Measurements from ENCODE around the gene ACBD6. TPM values are rescaled to one million over a fixed set of nuclear protein-coding genes. Genes with fewer than 3 reads are reported as not detected.

The ACBD6 gene
- polyA plus RNA-seq, 3 donors = 68.3 to 84.1 (median 76.7) TPM

DNA sequence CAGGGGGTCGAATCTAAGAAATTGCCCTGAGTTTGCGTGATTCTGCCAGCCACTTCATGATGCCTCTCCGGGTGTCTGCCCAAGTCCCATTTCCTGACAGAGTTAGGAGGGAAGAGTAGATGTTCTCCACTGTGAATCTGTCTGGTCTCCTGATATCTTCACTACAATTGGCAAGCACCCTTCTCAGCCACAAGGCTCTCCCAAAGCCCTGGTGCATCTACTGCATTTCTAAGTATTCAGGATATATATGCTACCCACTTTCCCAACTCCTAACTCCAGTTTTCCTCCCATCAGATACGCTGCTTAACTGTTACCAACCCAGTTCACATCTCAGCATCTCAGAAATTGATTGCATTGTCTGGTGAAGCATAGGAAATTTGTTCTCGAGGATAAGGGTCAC lies 30.5 kb upstream of the ACBD6 start:
- DNase-seq = no peak

GRCh38 chr1:180530501-180530900 lies 28.1 kb upstream of the ACBD6 start:
- DNase-seq = no peak

- DNase-seq = no peak
Observed at GRCh38 chr1:180528868-180529470, 26.6 kb upstream of the ACBD6 start.

DNA sequence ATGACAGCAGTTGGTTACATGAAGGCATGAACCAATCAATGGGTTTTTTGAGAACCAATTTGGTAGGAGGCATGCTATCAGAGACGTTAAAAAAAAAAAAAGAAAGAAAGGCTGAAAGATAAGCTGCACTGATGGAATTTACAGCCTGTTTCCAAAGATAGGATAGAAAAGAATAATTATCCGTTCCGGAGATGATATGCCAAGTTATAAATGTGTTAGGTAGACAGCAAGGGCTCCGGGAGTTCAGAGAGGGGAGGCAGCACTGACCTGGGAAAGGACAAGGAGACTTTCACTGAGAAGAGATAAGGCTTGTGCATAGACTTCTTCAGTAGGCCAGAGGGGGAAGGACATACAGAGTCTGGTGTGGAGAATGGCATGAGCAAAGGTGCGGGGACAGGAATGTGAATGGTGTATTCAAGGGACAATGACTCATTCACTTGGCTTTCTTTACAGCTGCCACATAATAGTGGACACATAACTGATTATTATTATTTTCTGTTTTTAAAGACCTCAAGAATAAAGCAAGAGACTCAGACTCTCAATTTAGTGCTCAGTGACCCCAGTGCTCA lies 24.8 kb upstream of the ACBD6 start:
- no peak for DNase-seq

DNA sequence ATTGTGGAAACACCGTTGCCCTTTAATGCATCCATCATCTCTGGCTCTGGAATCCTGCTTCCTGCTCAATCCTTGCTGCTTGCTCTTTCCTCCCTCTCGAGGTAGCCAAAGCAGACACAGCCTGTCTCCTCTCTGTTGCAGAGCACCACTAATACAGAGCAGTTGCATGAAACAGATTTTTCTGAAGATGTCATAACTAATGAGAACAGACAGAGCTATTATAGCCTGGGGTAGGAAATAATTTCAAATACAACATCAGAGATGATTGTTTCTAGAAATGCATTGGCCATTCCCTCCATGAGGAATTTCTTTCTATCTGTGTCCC lies 23.3 kb upstream of the ACBD6 start:
- DNase-seq = no peak

GRCh38 chr1:180524915-180525714 lies 22.7 kb upstream of the ACBD6 start:
- no peak for DNase-seq

DNA sequence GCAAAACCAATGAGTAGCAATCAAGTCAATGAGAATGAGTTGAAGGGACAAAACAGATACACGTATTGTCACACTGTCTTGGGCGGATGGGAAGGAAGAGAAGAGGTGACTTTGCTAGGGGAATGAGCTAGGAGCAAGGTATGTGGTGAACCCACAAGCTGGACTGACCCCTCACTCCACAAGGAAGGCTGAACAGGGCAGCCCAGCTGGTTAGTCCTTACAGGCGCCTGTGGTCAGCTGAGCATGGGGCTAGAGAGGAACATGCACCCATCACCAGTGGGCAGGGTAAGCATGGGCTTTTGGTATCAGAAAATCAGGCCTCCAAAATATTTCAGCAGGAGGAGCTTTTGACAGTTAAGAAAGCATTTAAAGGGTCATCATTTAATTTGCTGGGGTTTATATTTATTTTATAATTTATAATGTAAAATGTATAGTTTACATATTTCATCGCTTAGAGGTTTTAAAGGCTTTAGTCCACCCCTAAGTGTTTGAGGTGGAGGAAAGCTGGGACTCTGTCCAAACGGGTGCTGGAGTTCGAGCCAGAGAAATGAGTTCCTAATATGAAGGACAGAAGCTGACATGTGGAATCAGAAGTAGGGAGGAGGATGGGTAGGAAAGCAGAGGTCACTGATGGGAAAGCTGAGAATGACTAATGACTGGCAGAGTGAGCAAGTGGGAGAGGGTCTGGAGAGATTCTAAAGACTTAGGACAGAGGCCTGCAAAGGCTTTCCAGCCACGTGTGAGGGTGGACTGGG lies 22.0 kb upstream of the ACBD6 start:
- DNase-seq = no peak

DNA sequence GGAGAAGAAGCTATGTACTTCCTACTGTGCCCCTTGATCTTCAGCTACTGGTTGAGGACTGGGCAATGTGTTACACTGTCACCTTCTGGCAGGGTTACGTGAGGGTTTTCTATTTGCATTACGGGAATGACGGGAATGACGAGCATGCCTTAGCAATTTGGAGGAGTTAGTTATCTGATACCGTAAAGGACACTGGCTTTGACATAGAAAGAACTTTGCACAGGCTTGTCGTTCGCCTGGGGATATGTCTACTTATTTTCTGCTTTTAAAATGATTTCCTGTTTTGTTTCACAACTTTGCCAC lies 19.8 kb upstream of the ACBD6 start:
- DNase-seq = no peak

DNA sequence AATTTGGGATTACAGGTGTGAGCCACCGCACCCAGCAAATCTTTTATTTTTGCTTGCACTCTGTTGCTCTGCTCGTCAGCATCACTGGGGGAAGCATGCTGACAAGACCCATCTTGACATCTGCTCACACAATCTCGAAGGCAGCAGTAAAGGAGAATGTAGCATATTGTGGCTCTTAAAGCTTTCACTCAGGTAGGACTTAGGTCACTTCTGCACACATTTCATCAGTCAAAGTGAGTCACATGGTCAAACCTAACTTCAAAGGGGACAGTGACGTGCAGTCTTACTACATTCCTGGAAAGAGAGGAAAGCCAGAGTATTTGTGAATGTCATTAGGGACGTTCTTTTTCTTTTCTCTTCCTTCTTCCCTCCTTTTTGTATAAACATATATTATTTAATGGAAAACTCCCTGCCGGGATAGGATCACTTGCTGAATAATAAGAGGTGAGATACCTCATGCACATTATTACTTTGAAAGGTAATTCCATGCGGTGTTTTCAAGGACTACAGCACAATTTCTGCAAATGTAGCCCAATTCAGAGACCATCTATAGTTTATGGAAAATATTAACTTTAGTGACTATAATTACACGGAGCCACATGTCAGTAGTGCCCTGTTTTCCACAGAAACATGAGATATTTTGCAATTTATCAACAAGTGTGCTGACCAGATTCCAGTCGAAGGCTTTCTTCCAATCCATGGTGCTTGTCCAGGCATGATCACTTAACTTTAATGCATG lies 19.3 kb upstream of the ACBD6 start:
- DNase-seq = no peak

DNA sequence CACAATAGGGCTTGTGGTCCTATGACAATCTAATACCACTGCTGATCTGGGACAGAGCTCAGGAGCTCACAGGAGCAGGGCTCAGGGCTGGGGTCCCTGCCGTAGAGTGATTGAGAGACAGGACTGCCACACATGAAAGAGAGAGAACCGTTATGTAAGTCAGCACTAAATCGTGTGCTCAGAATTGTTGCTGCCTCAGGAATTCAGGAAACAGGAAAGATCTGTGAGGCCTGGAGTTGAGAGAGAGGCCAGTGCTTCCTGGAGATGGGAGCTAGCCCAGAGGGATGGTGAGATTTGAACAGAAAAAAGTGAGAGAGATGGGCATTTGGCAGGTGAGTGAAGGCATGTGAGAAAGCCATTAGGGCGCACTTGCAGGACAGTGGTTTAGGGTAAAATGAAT lies 17.5 kb upstream of the ACBD6 start:
- no peak for DNase-seq

DNA sequence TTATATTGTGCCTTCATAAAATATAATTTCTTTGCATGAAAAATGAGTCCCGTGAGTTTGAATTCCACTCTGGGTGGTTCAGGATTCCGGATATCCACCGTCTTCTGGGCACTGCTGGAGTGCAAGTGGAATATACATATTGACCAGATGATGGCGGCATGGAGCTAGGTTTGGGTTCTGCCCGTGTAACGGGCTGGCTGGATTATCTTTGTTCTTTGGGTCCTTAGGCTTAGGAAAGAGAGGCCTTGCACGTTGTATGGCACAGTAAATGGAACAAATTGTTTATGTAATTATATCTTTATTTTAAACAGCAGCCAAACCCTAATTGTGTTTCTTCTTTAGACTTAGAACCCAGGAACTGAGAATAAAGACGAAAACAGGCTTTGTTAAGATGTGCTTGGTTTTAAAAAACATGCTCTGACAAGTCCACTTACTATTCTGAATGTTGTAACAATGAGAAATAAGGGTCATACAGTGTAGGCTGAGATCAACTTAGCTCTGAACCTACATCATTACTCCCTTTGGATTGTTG lies 13.5 kb upstream of the ACBD6 start:
- DNase-seq = peak; percentile 78

DNA sequence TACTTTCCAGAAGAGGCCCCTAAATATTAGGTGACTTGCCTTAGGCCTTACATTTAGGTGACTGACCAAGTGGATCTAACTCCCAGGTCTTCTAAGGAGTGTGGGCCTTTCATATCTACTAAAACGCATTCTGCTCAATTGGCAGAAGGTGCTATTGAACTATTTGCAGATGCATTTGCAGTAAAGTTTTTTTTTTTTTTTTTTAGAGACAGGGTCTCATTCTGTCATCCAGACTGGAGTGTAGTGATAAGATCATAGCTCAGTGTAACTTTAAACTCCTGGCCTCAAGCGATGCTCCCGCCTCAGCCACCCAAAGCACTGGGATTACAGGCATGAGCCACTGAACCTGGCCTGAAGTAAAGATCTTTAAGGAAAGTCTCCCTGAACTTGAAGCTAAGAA lies 13.0 kb upstream of the ACBD6 start:
- no peak for DNase-seq

DNA sequence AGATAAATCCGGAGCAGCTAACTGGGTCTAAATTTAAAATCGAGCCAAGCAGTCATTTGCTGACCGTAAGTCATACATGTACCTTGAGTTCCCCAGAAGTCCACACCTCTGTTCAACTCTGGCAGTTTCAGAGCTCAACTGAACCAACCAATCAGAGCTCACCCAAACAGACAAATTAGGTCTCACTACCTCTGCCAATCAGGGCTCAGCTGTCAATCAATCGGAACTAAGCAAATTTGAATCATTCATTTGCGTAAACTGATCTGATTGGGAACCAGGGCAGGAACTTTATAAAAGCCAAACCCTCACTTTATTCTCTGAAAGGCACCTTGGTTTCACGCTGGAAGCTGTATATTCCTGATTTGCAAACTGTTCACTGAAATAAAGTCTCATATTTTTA lies 11.2 kb upstream of the ACBD6 start:
- no peak for DNase-seq

DNA sequence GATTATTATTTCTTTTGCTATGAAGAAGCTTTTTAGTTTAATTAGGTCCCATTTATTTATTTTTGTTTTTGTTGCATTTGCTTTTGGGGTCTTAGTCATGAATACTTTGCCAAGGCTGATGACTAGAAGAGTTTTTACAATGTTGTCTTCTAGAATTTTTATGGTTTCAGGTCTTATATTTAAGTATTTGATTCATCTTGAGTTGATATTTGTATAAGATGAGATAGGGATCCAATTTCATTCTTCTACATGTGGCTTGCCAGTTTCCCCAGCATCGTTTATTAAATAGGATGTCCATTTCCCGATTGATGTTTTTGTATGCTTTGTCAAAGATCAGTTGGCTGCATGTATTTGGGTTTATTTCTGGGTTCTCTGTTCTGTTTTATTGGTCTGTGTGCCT lies 8.5 kb upstream of the ACBD6 start:
- no peak for DNase-seq

GRCh38 chr1:180508725-180509097 lies 6.3 kb upstream of the ACBD6 start:
- no peak for DNase-seq

DNA sequence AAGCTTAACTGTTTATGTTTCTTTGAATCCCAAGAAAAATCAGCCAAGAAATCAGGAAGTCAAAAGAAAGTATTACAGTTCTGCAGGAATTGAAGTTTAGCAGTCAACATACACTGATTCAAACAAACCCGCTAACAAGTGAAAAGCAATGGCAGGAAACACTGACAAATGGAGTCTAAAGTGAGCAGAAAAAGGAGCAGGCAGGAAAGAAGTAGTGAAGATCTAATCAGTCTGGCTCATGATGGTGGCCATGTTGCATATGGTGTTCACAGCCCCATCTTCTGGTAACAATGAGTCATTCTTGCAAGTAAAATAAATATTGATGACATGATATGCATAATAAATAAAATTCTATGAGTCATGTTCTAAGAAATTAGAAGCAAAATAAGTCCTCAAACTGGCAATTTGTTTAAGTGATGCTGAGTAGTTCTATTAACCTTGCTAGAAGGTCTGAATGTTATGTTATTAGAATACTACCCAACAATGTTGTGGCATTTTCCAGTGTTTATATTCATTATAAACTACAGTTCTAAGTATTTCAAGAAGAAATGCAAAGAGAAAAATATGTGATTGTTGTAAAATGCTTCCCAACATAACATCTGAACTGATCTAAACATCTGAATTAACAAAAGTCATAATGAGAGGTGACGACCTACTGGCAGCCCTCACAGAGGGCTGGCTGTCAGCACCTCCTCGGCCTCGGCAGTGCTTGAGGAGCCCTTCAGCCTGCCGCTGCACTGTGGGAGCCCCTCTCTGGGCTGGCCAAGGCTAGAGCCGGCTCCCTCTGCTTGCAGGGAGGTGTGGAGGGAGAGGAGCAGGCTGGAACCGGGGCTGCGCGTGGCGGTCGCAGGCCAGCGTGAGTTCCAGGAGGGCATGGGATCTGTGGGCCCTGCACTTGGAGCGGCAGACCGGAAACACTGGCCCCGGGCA lies 5.7 kb upstream of the ACBD6 start:
- no peak for DNase-seq

GRCh38 chr1:180505732-180506335 lies 3.5 kb upstream of the ACBD6 start:
- no peak for DNase-seq

GRCh38 chr1:180504186-180504585 lies 1.8 kb upstream of the ACBD6 start:
- no peak for DNase-seq

- no peak for DNase-seq
Observed at GRCh38 chr1:180503280-180503862, 994 bp upstream of the ACBD6 start.

GRCh38 chr1:180501865-180502360 lies 464 bp downstream of the ACBD6 start:
- DNase-seq = no peak
